Endothelial cell of umbilical vein (primary cell): Measurements from ENCODE around the gene DENND4C. TPM values are rescaled to one million over a fixed set of nuclear protein-coding genes. Genes with fewer than 3 reads are reported as not detected.

Experiments
- BruUV-seq: library from RNA; stranded (reverse); fragments of 400-500 nt; replicated peaks from 2 replicates; lab custom pipeline; 2021; lab: Mats Ljungman, UMichigan
- CTCF ChIA-PET: fragments of 300-600, 350-600 bp; sonication (Branson Sonifier 250); formaldehyde crosslinking; loops from one replicate; lab custom pipeline; 2021; ENCODE audit warnings: antibody characterized with exemption, inconsistent platforms; lab: Charles Lee
- POLR2A ChIA-PET: fragments of 300-600, 350-600 bp; sonication (Branson Sonifier 250); formaldehyde crosslinking; loops from one replicate; lab custom pipeline; 2021; ENCODE audit warnings: antibody characterized with exemption, inconsistent platforms; lab: Charles Lee
- DNase-seq: peaks from one replicate; pipeline ENCODE4 v3.0.0-alpha.2; 2011; ENCODE audit warnings: low read depth, low spot score
- FAIRE-seq: peaks from 2 replicates; lab custom pipeline; 2011; peaks lifted over from hg19 to GRCh38; lab: Jason Lieb, UNC
- H2AFZ ChIP-seq: 2 replicates; pipeline ENCODE4 v1.6.0; 2012; ENCODE audit warnings: low read depth, low read length, control low read depth, inconsistent platforms
- H3K27ac ChIP-seq: 2 replicates; pipeline ENCODE4 v1.5.1; 2011; ENCODE audit warnings: low read depth, mild to moderate bottlenecking, control low read depth, low read length, moderate library complexity; ENCODE audit not compliant: insufficient read depth
- H3K27me3 ChIP-seq, 2 experiments: 2 replicates each; pipeline versions ENCODE4 v1.6.0 to v1.6.1; 2011; ENCODE audit warnings: low read length in 2 of 2, mixed read lengths in 1 of 2; ENCODE audit not compliant: control insufficient read depth in 2 of 2, insufficient read depth in 2 of 2
- H3K36me3 ChIP-seq, 2 experiments: 2 replicates in 1 of 2; 3 replicates in 1 of 2; pipeline ENCODE4 v1.5.1; 2011; ENCODE audit warnings: low read length in 2 of 2, mild to moderate bottlenecking in 1 of 2, moderate library complexity in 1 of 2; ENCODE audit not compliant: control insufficient read depth in 2 of 2, insufficient read depth in 2 of 2; ENCODE audit errors: extremely low read depth in 1 of 2
- H3K4me1 ChIP-seq: 3 replicates; pipeline ENCODE4 v1.5.1; 2011; ENCODE audit warnings: mild to moderate bottlenecking, low read length; ENCODE audit not compliant: control insufficient read depth, insufficient read depth; ENCODE audit errors: extremely low read depth
- H3K4me2 ChIP-seq: 2 replicates; pipeline ENCODE4 v1.6.1; 2011; ENCODE audit warnings: low read length, control low read depth, mixed read lengths; ENCODE audit not compliant: insufficient read depth
- H3K4me3 ChIP-seq, 3 experiments: fragments of 200-600 bp in 1 of 3; sonication (generic), shearing (Covaris generic) in 1 of 3; replicated peaks in 1 of 3; 2 replicates each; pipeline ENCODE4 v1.5.1; 2011 to 2016; ENCODE audit warnings: control low read depth in 3 of 3, low read length in 3 of 3, mild to moderate bottlenecking in 2 of 3, inconsistent platforms in 1 of 3, low read depth in 1 of 3, moderate library complexity in 1 of 3; ENCODE audit not compliant: insufficient read depth in 1 of 3
- H3K79me2 ChIP-seq: 2 replicates; pipeline ENCODE4 v1.6.0; 2012; ENCODE audit warnings: low read length, inconsistent platforms; ENCODE audit not compliant: control insufficient read depth, insufficient read depth
- H3K9ac ChIP-seq: replicated peaks from 2 replicates; pipeline ENCODE3; 2011; ENCODE audit warnings: low read length, control low read depth; ENCODE audit not compliant: insufficient read depth; ENCODE audit errors: extremely low read depth
- H3K9me1 ChIP-seq: replicated peaks from 3 replicates; pipeline ENCODE4 v1.6.0; 2011; ENCODE audit warnings: mild to moderate bottlenecking, low read length; ENCODE audit not compliant: control insufficient read depth, insufficient read depth; ENCODE audit errors: extremely low read depth
- H3K9me3 ChIP-seq: replicated peaks from 2 replicates; pipeline ENCODE4 v1.5.1; 2012; ENCODE audit warnings: low read length, inconsistent platforms; ENCODE audit not compliant: control insufficient read depth, insufficient read depth
- H4K20me1 ChIP-seq: replicated peaks from 2 replicates; pipeline ENCODE3; 2011; ENCODE audit warnings: mild to moderate bottlenecking, low read length; ENCODE audit not compliant: control insufficient read depth, insufficient read depth; ENCODE audit errors: extremely low read depth
- EZH2 ChIP-seq: IDR thresholded peaks from 2 replicates; pipeline ENCODE4 v1.6.1; 2012; ENCODE audit warnings: borderline replicate concordance, low read depth, mild to moderate bottlenecking, moderate library complexity, low read length, inconsistent platforms; ENCODE audit not compliant: severe bottlenecking
- FOS ChIP-seq: IDR thresholded peaks from 2 replicates; pipeline ENCODE4 v1.6.1; 2011; ENCODE audit warnings: mild to moderate bottlenecking, low read length, moderate library complexity, borderline replicate concordance; ENCODE audit not compliant: insufficient read depth
- GATA2 ChIP-seq: IDR thresholded peaks from 2 replicates; pipeline ENCODE4 v1.7.0; 2011; ENCODE audit warnings: low read depth, mild to moderate bottlenecking, moderate library complexity, mixed read lengths, low read length; ENCODE audit not compliant: insufficient read length, insufficient read depth
- JUN ChIP-seq: IDR thresholded peaks from 2 replicates; pipeline ENCODE4 v1.6.1; 2011; ENCODE audit warnings: borderline replicate concordance, low read depth; ENCODE audit not compliant: insufficient read length, insufficient read depth
- MYC ChIP-seq: IDR thresholded peaks from one replicate; pipeline ENCODE4 v1.6.1; 2011; ENCODE audit warnings: mild to moderate bottlenecking, low read depth, low read length
- POLR2A ChIP-seq: IDR thresholded peaks from 2 replicates; pipeline ENCODE4 v1.6.1; 2012; ENCODE audit warnings: low read depth, mild to moderate bottlenecking, control low read depth, low read length
- POLR2AphosphoS5 ChIP-seq: IDR thresholded peaks from 2 replicates; pipeline ENCODE4 v1.6.1; 2012; ENCODE audit warnings: low read depth, mild to moderate bottlenecking, control low read depth, low read length, moderate library complexity; ENCODE audit not compliant: insufficient read depth
- dilution Hi-C: fragments of 300-500 bp; cut with MboI; formaldehyde crosslinking; loops from one replicate; pipeline ENCODE4 v1.15.0; 2019; ENCODE audit warnings: low sequenced_read_pairs; ENCODE audit not compliant: extremely low pct_ligation_motif_present
- intact Hi-C: fragments of 100-400 bp; cut with micrococcal nuclease; formaldehyde crosslinking; loops from one replicate; pipeline ENCODE4 v1.10.0; 2022
- polyA plus RNA-seq, 4 experiments: library from polyadenylated mRNA; depleted of rRNA in 3 of 4; stranded (reverse) in 3 of 4; unstranded in 1 of 4; fragments of >200 nt; gene quantifications; 2 replicates each; pipeline versions ENCODE4 v1.2.1 to v1.2.3, GENCODE V29; 2011 to 2012; ENCODE audit warnings: missing spikeins in 1 of 4
- total RNA-seq: library from RNA; stranded (reverse); gene quantifications from 2 replicates; pipeline ENCODE4 v1.2.3, GENCODE V29; 2021
- TF ChIP-seq, protein P1 (sequence below): IDR thresholded peaks from 2 replicates; pipeline ENCODE4 v1.6.1; 2011; ENCODE audit not compliant: insufficient read depth, insufficient read length
- TF ChIP-seq, protein P2 (sequence below), 2 donors: IDR thresholded peaks; 1 replicate in 1 of 2; 2 replicates in 1 of 2; pipeline ENCODE4 v1.5.1; 2011; ENCODE audit warnings: low read length in 2 of 2, mild to moderate bottlenecking in 2 of 2, moderate library complexity in 2 of 2, control low read depth in 1 of 2, inconsistent platforms in 1 of 2, low read depth in 1 of 2; ENCODE audit not compliant: insufficient read depth in 1 of 2; ENCODE audit errors: extremely low read depth in 1 of 2

Gene DENND4C
- total and polyA plus RNA-seq, 2 donors (not counting 3 experiments of a cell fraction or from before 2014, with no cell fraction given), result 9.6 to 36.8 TPM

DNA sequence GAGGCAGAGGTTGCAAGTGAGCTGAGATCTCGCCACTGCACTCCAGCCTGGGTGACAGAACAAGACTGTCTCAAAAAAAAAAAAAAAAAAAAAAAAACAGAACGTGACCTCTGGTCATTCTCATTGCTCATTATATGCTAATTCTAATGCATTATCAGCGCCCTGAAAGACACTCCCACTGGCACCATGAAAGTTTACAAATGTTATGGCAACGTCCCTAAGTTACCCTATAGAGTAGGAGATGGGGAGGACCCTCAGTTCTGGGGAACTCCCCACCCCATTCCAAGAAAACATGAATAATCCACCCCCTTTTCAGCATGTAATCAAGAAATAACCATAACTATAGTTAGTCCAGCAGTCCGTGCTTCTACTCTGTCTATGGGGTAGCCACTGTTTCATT, 48.9 kb upstream of the DENND4C start:
- CTCF ChIA-PET, result no interaction called here
- no TSS peak for BruUV-seq
- Histone ChIP-seq H3K9me3 (no peaks in the 10 kb centered on the region), H3K9me1 (no peaks in the 10 kb centered on the region), H3K4me3 (no peak overlapping the region), H3K9ac (no peak overlapping the region), H3K4me1 (peaks cover 32% of the 10 kb centered on the region), H3K4me2 (no peak overlapping the region), H2AFZ (no peak overlapping the region), H3K36me3 (no peaks in the 10 kb centered on the region), H3K79me2 (no peaks in the 10 kb centered on the region), H4K20me1 (no peaks in the 10 kb centered on the region), H3K27me3 (no peaks in the 10 kb centered on the region), H3K27ac (no peak overlapping the region)
- POLR2A ChIA-PET, result no interaction called here
- intact Hi-C loops, result loop anchor here (5.0 kb wide), 2 partner anchors 161 to 709 kb away; partner anchors contain the start of gene ADAMTSL1
- dilution Hi-C loops, result no loop called here
- TF ChIP-seq MYC (no peak), POLR2AphosphoS5 (no peak), EZH2 (no peak), FOS (no peak), GATA2 (no peak), POLR2A (no peak), JUN (no peak)
- TF ChIP-seq, protein P1, sequence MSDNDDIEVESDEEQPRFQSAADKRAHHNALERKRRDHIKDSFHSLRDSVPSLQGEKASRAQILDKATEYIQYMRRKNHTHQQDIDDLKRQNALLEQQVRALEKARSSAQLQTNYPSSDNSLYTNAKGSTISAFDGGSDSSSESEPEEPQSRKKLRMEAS, result no peak
- TF ChIP-seq, protein P2, sequence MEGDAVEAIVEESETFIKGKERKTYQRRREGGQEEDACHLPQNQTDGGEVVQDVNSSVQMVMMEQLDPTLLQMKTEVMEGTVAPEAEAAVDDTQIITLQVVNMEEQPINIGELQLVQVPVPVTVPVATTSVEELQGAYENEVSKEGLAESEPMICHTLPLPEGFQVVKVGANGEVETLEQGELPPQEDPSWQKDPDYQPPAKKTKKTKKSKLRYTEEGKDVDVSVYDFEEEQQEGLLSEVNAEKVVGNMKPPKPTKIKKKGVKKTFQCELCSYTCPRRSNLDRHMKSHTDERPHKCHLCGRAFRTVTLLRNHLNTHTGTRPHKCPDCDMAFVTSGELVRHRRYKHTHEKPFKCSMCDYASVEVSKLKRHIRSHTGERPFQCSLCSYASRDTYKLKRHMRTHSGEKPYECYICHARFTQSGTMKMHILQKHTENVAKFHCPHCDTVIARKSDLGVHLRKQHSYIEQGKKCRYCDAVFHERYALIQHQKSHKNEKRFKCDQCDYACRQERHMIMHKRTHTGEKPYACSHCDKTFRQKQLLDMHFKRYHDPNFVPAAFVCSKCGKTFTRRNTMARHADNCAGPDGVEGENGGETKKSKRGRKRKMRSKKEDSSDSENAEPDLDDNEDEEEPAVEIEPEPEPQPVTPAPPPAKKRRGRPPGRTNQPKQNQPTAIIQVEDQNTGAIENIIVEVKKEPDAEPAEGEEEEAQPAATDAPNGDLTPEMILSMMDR (IDR thresholded peaks at IDR 0.05; ENCODE audit: extremely low read depth in 1 of 2, insufficient read depth in 1 of 2, low read depth in 1 of 2, low read length in 2 of 2), result no peak
- FAIRE-seq, result no peak
- DNase-seq, result no peak
